ENCODE measurements around the gene UTF1. TPM values are rescaled to one million over a fixed set of nuclear protein-coding genes. Genes with fewer than 3 reads are reported as not detected.

UTF1 gene
- total RNA-seq, 2 experiments from 2014 or later = not detected

- Histone ChIP-seq H4K20me1 (ENCODE audit: insufficient read depth, low read length) (no peaks in the 10 kb centered on the region), H3K79me2 (ENCODE audit: insufficient read depth, low read depth, low read length) (no peaks in the 10 kb centered on the region), H3K4me2 (ENCODE audit: low read length) (no peak overlapping the region), H3K27ac (ENCODE audit: low read depth, low read length, poor library complexity, severe bottlenecking) (no peak overlapping the region), H3K9me2 (ENCODE audit: insufficient read depth, low read length) (no peaks in the 10 kb centered on the region), H3K4me3 (ENCODE audit: low read depth, low read length, poor library complexity, severe bottlenecking) (no peak overlapping the region), H3K4me1 (ENCODE audit: insufficient read depth, low read length, poor library complexity, severe bottlenecking) (no peaks in the 10 kb centered on the region), H3K36me3 (ENCODE audit: insufficient read depth, low read length) (no peaks in the 10 kb centered on the region), H3K9me3 (ENCODE audit: low read length) (no peaks in the 10 kb centered on the region), H2AFZ (ENCODE audit: low read length) (no peak overlapping the region)
- intact Hi-C loops (cut with micrococcal nuclease; ENCODE audit: unreplicated experiment) = no loop called here
- POLR2A ChIA-PET = interaction anchor here (0.8 kb wide), 1 partner anchor 265 kb away, joined by 3 read pairs; no protein-coding TSS in a partner anchor
- no TSS peak for BruUV-seq (replicated peaks)
- CTCF ChIA-PET (ENCODE audit: unreplicated experiment) = no interaction called here
- TF ChIP-seq EZH2phosphoT487 (IDR thresholded peaks at IDR 0.05; ENCODE audit: borderline replicate concordance, low read depth, low read length) = no peak
- no peak for TF ChIP-seq CTCF (conservative IDR thresholded peaks at IDR 0.05; ENCODE audit: low read length)
- DNase-seq (ENCODE audit: low spot score) = no peak
These were observed 15.3 kb upstream of the UTF1 start for GRCh38 chr10:133214468-133215410.

- Histone ChIP-seq H2AFZ (ENCODE audit: low read length) (no peak overlapping the region), H4K20me1 (ENCODE audit: insufficient read depth, low read length) (no peaks in the 10 kb centered on the region), H3K27ac (ENCODE audit: low read depth, low read length, poor library complexity, severe bottlenecking) (no peak overlapping the region), H3K4me3 (ENCODE audit: low read depth, low read length, poor library complexity, severe bottlenecking) (no peak overlapping the region), H3K9me3 (ENCODE audit: low read length) (no peaks in the 10 kb centered on the region), H3K36me3 (ENCODE audit: insufficient read depth, low read length) (no peaks in the 10 kb centered on the region), H3K9me2 (ENCODE audit: insufficient read depth, low read length) (no peaks in the 10 kb centered on the region), H3K79me2 (ENCODE audit: insufficient read depth, low read depth, low read length) (no peaks in the 10 kb centered on the region), H3K4me2 (ENCODE audit: low read length) (no peak overlapping the region), H3K4me1 (ENCODE audit: insufficient read depth, low read length, poor library complexity, severe bottlenecking) (no peaks in the 10 kb centered on the region)
- intact Hi-C loops (cut with micrococcal nuclease; ENCODE audit: unreplicated experiment) = no loop called here
- TF ChIP-seq EZH2phosphoT487 (IDR thresholded peaks at IDR 0.05; ENCODE audit: borderline replicate concordance, low read depth, low read length) (no peak), CTCF (conservative IDR thresholded peaks at IDR 0.05; ENCODE audit: low read length) (no peak)
- no TSS peak for BruUV-seq (replicated peaks)
- ChIA-PET CTCF (ENCODE audit: unreplicated experiment) (no interaction called here), POLR2A (no interaction called here)
- DNase-seq (ENCODE audit: low spot score) = no peak
These were observed 14.4 kb upstream of the UTF1 start for GRCh38 chr10:133215586-133215985.

- Histone ChIP-seq H3K9me2 (ENCODE audit: insufficient read depth, low read length) (no peaks in the 10 kb centered on the region), H3K4me1 (ENCODE audit: insufficient read depth, low read length, poor library complexity, severe bottlenecking) (no peaks in the 10 kb centered on the region), H3K4me3 (ENCODE audit: low read depth, low read length, poor library complexity, severe bottlenecking) (no peak overlapping the region), H3K27ac (ENCODE audit: low read depth, low read length, poor library complexity, severe bottlenecking) (no peak overlapping the region), H3K36me3 (ENCODE audit: insufficient read depth, low read length) (no peaks in the 10 kb centered on the region), H4K20me1 (ENCODE audit: insufficient read depth, low read length) (no peaks in the 10 kb centered on the region), H3K4me2 (ENCODE audit: low read length) (no peak overlapping the region), H2AFZ (ENCODE audit: low read length) (no peak overlapping the region), H3K79me2 (ENCODE audit: insufficient read depth, low read depth, low read length) (no peaks in the 10 kb centered on the region), H3K9me3 (ENCODE audit: low read length) (no peaks in the 10 kb centered on the region)
- ChIA-PET CTCF (ENCODE audit: unreplicated experiment) (no interaction called here), POLR2A (no interaction called here)
- TF ChIP-seq CTCF (conservative IDR thresholded peaks at IDR 0.05; ENCODE audit: low read length) = no peak
- TF ChIP-seq EZH2phosphoT487 (IDR thresholded peaks at IDR 0.05; ENCODE audit: borderline replicate concordance, low read depth, low read length) = no peak
- intact Hi-C loops (cut with micrococcal nuclease; ENCODE audit: unreplicated experiment) = no loop called here
- no TSS peak for BruUV-seq (replicated peaks)
- no peak for DNase-seq (ENCODE audit: low spot score)
These were observed 13.2 kb upstream of the UTF1 start for GRCh38 chr10:133216776-133217175.

Measured in OCI-LY7 (cell line).